Activated CD8-positive, alpha-beta T cell treated with anti-CD3 and anti-CD28 coated beads for 36 hours (primary cell): Measurements from ENCODE around the gene MRAP. TPM values are rescaled to one million over a fixed set of nuclear protein-coding genes. Genes with fewer than 3 reads are reported as not detected.

ENCODE experiments used
- ATAC-seq: fragments of 200-7000 bp; cut with Tn5 transposase; one replicate; pipeline ENCODE4 v1.10.0; 2021; ENCODE audit warnings: mild to moderate bottlenecking, moderate library complexity
- CTCF ChIA-PET: fragments of 350-600 bp; sonication (Branson Sonifier 250); formaldehyde crosslinking; loops from one replicate; lab custom pipeline; 2021; ENCODE audit warnings: antibody characterized with exemption; lab: Charles Lee
- POLR2A ChIA-PET: fragments of 350-600 bp; sonication (Branson Sonifier 250); formaldehyde crosslinking; loops from one replicate; lab custom pipeline; 2021; ENCODE audit warnings: antibody characterized with exemption; lab: Charles Lee
- DNase-seq: peaks from one replicate; pipeline ENCODE4 v3.0.0-alpha.2; 2020
- H3K27ac Mint-ChIP-seq: one replicate; pipeline ENCODE4 v1.8.0; 2021; ENCODE audit warnings: mild to moderate bottlenecking, mixed read lengths
- H3K27me3 Mint-ChIP-seq: one replicate; pipeline ENCODE4 v1.8.0; 2021; ENCODE audit warnings: mixed read lengths
- H3K36me3 Mint-ChIP-seq: one replicate; pipeline ENCODE4 v1.8.0; 2021; ENCODE audit warnings: low read depth, mixed read lengths
- H3K4me1 Mint-ChIP-seq: one replicate; pipeline ENCODE4 v1.8.0; 2021; ENCODE audit warnings: low read depth, mixed read lengths
- H3K4me3 Mint-ChIP-seq: one replicate; pipeline ENCODE4 v1.8.0; 2021; ENCODE audit warnings: mild to moderate bottlenecking, moderate library complexity, mixed read lengths
- H3K9me3 Mint-ChIP-seq: one replicate; pipeline ENCODE4 v1.8.0; 2021; ENCODE audit warnings: mixed read lengths
- intact Hi-C: fragments of 100-400 bp; cut with micrococcal nuclease; formaldehyde crosslinking; loops from one replicate; pipeline ENCODE4 v1.10.0; 2022
- total RNA-seq, 2 experiments: library from RNA; stranded (reverse); gene quantifications; one replicate each; pipeline ENCODE4 v1.2.3, GENCODE V29; 2021
- TF ChIP-seq, protein P1 (sequence below): fragments of 200-600 bp; IDR thresholded peaks from one replicate; pipeline ENCODE4 v1.8.0; 2022; ENCODE audit warnings: antibody characterized with exemption, mild to moderate bottlenecking

The MRAP gene
- total RNA-seq, 2 experiments from 2014 or later = not detected

DNA sequence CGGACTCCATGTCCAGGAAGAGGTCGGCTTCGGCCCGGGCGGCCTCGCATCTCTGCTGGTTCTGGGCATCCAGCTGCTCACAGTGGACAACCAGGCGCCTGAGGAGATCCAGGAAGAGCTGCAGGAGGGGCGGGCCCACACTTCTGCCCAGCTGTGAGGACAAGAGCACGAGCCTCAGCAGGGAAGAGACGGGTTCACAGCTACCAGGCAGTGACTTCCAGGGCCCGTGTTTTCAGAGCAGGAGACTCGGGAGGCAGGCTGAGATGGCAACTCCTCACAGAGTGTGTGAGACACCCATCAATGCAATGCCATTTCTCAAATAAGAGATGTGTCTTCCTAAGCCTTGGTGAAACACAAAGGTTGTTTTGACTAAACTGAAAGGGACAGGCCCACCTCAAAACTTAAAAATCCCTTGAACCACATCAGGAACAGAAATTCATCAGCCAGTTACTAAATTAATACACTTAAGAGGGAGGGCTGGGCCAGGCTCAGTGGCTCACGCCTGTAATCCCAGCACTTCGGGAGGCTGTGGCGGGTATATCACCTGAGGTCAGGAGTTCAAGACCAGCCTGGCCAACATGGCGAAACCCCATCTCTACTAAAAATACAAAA, 50.8 kb downstream of the MRAP start:
- TF ChIP-seq, protein P1, sequence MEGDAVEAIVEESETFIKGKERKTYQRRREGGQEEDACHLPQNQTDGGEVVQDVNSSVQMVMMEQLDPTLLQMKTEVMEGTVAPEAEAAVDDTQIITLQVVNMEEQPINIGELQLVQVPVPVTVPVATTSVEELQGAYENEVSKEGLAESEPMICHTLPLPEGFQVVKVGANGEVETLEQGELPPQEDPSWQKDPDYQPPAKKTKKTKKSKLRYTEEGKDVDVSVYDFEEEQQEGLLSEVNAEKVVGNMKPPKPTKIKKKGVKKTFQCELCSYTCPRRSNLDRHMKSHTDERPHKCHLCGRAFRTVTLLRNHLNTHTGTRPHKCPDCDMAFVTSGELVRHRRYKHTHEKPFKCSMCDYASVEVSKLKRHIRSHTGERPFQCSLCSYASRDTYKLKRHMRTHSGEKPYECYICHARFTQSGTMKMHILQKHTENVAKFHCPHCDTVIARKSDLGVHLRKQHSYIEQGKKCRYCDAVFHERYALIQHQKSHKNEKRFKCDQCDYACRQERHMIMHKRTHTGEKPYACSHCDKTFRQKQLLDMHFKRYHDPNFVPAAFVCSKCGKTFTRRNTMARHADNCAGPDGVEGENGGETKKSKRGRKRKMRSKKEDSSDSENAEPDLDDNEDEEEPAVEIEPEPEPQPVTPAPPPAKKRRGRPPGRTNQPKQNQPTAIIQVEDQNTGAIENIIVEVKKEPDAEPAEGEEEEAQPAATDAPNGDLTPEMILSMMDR = no peak
- CTCF ChIA-PET = no interaction called here
- ATAC-seq (no peak), DNase-seq (no peak)
- intact Hi-C loops = no loop called here
- Mint-ChIP-seq H3K27me3 (no peaks in the 10 kb centered on the region), H3K36me3 (peaks cover 82% of the 10 kb centered on the region), H3K4me3 (no peak overlapping the region), H3K27ac (no peak overlapping the region), H3K4me1 (no peaks in the 10 kb centered on the region), H3K9me3 (peaks cover 7% of the 10 kb centered on the region)
- POLR2A ChIA-PET = no interaction called here

DNA sequence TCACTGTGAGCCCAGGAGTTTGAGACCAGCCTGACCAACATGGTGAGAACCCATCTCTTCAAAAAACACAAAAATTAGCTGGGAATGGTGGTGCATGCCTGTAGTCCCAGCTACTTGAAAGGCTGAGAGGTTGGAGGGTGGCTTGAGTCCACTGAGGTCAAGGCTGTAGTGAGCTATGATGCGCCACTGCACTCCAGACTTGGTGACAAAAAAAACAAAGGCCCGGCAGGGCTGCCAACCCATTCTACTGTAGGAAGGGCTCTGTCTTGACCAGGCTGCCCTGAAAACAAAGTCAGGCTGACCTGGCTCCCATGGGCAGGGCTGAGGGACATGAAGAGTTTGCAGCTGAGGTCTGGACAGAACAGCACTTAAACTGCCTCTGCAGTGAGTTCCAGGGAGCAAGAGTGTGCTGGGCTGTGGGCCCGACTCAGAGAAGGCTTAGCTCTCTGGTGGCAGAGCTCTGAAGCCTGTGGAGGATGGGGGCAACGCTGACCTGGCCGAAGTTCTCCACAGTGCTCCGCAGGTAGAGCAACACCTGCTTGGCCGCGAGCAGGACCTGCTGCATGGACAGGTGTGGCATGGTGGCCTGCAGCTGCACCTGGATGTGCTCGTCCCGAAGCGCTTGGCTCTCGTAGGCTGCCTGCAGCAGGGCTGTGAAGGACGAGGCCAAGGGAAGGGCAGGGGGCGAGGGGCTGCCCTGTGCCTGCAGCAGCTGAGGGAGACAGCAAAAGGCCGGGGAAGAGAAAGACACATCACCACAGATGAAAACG, 51.7 kb downstream of the MRAP start:
- intact Hi-C loops = no loop called here
- CTCF ChIA-PET = no interaction called here
- H3K27me3 Mint-ChIP-seq = no peaks in the 10 kb centered on the region

DNA sequence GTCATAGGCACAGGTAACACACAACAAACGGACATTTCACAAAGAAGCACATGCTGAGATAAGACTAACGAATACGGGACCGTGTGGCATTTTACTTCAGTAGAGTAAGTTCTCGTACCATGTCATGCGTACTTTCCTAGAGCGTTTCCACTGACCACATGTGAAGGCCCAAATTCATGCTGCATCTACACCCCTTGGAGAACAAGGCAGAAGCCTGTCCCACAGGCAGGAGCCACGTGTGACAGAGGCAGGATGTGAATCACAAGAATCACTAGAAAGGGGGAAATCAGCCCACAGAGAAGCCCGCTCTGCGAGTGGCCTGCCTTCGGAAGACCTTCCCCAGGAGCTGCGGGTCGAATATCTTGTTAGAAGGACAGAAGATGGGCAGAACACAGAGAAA, 52.3 kb downstream of the MRAP start:
- CTCF ChIA-PET = no interaction called here
- Mint-ChIP-seq H3K27ac (no peak overlapping the region), H3K27me3 (no peaks in the 10 kb centered on the region), H3K4me3 (no peak overlapping the region), H3K36me3 (peaks cover 79% of the 10 kb centered on the region), H3K4me1 (no peaks in the 10 kb centered on the region), H3K9me3 (no peaks in the 10 kb centered on the region)
- intact Hi-C loops = no loop called here
- ATAC-seq (no peak), DNase-seq (no peak)
- POLR2A ChIA-PET = no interaction called here
- TF ChIP-seq, protein P1 = no peak

More for the DNA sequence above, 51.7 kb downstream of the MRAP start:
- Mint-ChIP-seq H3K4me3 (no peak overlapping the region), H3K27ac (no peak overlapping the region), H3K36me3 (peaks cover 82% of the 10 kb centered on the region), H3K9me3 (no peaks in the 10 kb centered on the region), H3K4me1 (no peaks in the 10 kb centered on the region)
- ATAC-seq = no peak
- TF ChIP-seq, protein P1 = no peak
- no peak for DNase-seq
- POLR2A ChIA-PET = no interaction called here

DNA sequence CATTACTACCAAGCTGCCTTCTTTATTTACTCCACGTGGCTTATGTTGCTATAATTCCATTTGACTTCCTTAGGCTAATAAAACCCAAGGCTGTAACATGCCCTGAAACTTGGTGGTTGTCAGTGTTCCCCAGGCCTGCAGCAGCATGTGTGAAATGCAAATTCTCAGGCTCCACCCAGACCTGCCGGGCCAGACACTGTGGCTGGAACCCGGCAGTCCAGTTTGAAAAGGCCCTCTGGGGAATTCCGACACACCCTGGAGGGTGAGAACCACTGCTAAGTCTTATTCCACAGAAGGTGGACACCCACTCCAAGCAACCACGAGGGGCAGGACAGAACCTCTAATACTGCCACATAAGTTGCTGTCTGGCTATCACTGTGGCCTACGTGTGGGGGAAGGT, 52.8 kb downstream of the MRAP start:
- ChIA-PET CTCF (no interaction called here), POLR2A (no interaction called here)
- no peak overlapping the region for H3K27ac Mint-ChIP-seq
- ATAC-seq = no peak
- no peak overlapping the region for H3K4me3 Mint-ChIP-seq
- TF ChIP-seq, protein P1 = no peak
- peaks cover 79% of the 10 kb centered on the region for H3K36me3 Mint-ChIP-seq
- intact Hi-C loops = no loop called here
- no peaks in the 10 kb centered on the region for H3K4me1 Mint-ChIP-seq
- no peak for DNase-seq
- H3K27me3 Mint-ChIP-seq = no peaks in the 10 kb centered on the region
- no peaks in the 10 kb centered on the region for H3K9me3 Mint-ChIP-seq

DNA sequence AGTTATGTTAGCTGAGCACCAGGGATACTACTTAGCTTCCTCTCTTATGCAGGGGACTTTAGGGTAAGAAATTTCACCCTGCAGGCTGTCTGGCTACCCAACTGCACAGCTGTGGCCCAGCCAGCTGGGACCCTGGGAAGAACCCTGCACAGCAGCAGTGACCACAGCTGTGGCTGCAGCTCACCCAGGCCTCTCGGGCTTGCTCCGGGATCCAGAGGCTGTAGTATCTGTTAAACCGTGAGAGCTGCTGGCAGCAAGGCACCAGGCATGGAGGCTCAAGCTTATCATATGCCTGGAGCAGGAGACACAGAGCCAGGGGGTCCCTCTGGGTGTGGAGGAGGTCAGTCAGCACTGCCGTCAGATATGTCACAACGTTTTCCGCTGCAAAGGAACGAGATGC, 53.9 kb downstream of the MRAP start:
- ChIA-PET POLR2A (no interaction called here), CTCF (no interaction called here)
- intact Hi-C loops = no loop called here
- H3K4me1 Mint-ChIP-seq = no peaks in the 10 kb centered on the region
- H3K4me3 Mint-ChIP-seq = no peak overlapping the region
- H3K9me3 Mint-ChIP-seq = no peaks in the 10 kb centered on the region
- H3K27ac Mint-ChIP-seq = no peak overlapping the region
- no peaks in the 10 kb centered on the region for H3K27me3 Mint-ChIP-seq
- H3K36me3 Mint-ChIP-seq = peaks cover 78% of the 10 kb centered on the region
- TF ChIP-seq, protein P1 = no peak
- ATAC-seq = no peak
- DNase-seq = no peak
